Measurements from ENCODE around the gene SMIM41.
A peak's percentile ranks its signal among the peaks of the same experiment; 100 is the strongest.

Gene SMIM41

DNA sequence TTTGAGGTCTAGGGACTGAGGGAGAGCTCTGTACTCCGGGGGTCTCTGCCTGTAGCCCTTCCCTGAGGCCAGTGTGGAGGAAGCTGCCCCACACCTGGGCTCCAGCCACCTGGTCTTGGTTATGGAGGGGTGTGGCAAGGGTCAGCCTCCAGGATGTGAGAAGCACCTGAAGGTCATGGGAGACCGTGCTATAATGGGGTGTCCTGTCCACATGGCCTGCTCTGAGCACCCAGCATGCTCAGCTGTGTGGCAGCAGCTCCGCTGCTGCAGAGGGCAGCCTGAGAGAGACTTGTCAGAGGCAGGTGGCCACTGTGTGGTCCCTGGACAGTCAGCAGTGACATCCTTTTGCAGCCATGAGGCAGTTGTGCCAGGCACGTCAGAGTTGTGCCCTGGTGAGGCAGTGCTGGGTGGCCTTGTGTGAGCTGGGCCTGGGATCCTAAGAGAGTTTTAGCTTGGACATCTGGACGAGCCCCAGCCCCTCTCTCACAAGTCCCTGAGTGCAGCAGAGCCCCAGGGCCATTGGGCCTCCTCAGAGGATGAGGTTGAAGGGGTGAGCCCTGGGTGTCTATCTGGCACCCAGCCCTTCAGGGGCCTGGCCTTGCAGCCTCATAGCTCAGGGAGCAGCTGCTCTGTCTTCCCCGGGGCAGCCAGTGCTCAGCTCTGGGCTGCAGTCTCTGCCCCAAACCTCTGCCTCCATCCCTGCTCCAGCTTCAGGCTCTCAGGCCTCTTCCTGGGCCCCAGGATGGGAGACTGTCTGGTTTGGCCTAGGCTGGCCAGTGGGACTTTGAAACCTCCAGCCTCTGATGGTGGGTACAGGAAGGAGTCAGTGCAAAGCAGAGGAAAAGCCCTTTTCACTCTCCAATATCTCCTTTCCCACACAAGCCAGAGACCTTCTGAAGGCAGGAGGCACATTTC lies 17.1 kb upstream of the SMIM41 start:
- no peaks in the 10 kb centered on the region for H3K4me1 ChIP-seq (ENCODE audit: control insufficient read depth in 1 of 2, insufficient read depth in 2 of 2, low read length in 2 of 2)
- H4K8ac ChIP-seq (ENCODE audit: low read depth, low read length) = no peak overlapping the region
- no peak overlapping the region for H4K12ac ChIP-seq (ENCODE audit: low read depth, low read length)
- no peak overlapping the region for H3K23ac ChIP-seq (ENCODE audit: low read length)
- H3K4me3 ChIP-seq (ENCODE audit: low read depth, low read length) = no peak overlapping the region
- no CpG with 5 or more reads among the region's 6 CpGs for WGBS (ENCODE audit: extremely low coverage, insufficient coverage, insufficient read length)
- H2BK12ac ChIP-seq (ENCODE audit: low read length) = no peak overlapping the region
- H2AFZ ChIP-seq (ENCODE audit: insufficient read depth, low read length, poor library complexity) = no peak overlapping the region
- H3K14ac ChIP-seq (ENCODE audit: low read length) = no peak overlapping the region
- H2AK5ac ChIP-seq (ENCODE audit: low read length) = no peak overlapping the region
- no peak overlapping the region for H3K9ac ChIP-seq (ENCODE audit: low read length)
- no peaks in the 10 kb centered on the region for H3K79me1 ChIP-seq (ENCODE audit: low read length)
- no peaks in the 10 kb centered on the region for H3K79me2 ChIP-seq (ENCODE audit: control insufficient read depth, insufficient read depth, low read length, poor library complexity)
- H3K18ac ChIP-seq (ENCODE audit: low read length) = no peak overlapping the region
- H3K36me3 ChIP-seq (ENCODE audit: control insufficient read depth in 1 of 2, insufficient read depth in 2 of 2, low read length in 2 of 2) = peaks cover 5 to 7% of the 10 kb centered on the region in 2 experiments
- H4K91ac ChIP-seq (ENCODE audit: low read depth, low read length) = no peak overlapping the region
- H3K9me3 ChIP-seq (ENCODE audit: insufficient read depth, low read depth, low read length) = no peaks in the 10 kb centered on the region
- no peak overlapping the region for H3K27ac ChIP-seq (ENCODE audit: low read depth, low read length)
- H3K27me3 ChIP-seq (ENCODE audit: insufficient read depth, low read length) = no peaks in the 10 kb centered on the region
- H3K4me2 ChIP-seq (ENCODE audit: low read length) = no peak overlapping the region
- no peak overlapping the region for H3K4ac ChIP-seq (ENCODE audit: low read depth, low read length)
- H2BK120ac ChIP-seq (ENCODE audit: insufficient read depth, low read length, poor library complexity) = no peak overlapping the region
- DNase-seq = no peak
- no peak overlapping the region for H2BK5ac ChIP-seq (ENCODE audit: low read depth, low read length, poor library complexity)

DNA sequence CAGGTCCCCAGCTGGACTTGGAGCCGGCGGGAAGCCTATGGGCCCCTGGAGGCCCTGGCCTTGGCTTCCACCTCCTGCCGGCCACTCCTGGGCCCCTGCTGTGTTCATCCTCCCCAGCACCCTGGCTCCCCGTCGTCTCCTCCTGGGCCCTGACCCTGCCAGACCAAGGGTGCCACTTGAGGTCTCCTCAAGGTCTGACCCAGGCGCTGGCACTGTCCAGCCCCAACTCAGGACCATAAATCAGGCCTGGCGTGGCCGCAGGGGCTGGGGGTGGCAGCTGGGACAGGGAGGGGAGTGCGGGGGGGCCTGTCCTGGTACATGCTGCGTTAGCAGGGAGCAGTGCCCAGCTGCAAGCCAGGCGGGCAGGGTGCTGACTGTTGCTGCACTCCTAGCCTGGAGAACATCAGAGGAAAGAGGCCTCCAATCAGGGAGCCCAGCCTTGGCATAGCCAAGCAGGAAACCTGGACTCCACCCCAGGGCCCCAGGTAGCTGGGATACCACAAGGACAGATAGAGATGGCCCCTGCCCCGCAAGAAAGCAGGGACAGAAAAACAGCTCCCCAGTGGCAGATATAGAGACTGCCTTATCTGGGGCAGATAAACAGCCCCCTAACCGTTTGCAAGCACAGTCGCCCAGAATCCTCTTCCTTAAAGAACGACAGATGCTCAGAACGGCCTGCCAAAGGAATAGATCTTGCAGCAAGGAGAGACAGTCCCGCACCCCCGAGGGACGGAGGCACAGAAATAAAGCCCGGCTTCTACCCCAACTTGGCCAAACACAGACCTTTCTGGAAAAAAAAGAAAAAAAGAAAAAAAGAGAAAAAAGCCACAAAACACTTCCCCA lies 16.2 kb upstream of the SMIM41 start:
- Histone ChIP-seq H3K9ac (ENCODE audit: low read length) (no peak overlapping the region), H3K27me3 (ENCODE audit: insufficient read depth, low read length) (no peaks in the 10 kb centered on the region), H3K79me1 (ENCODE audit: low read length) (no peaks in the 10 kb centered on the region), H3K9me3 (ENCODE audit: insufficient read depth, low read depth, low read length) (no peaks in the 10 kb centered on the region), H3K27ac (ENCODE audit: low read depth, low read length) (no peak overlapping the region), H3K79me2 (ENCODE audit: control insufficient read depth, insufficient read depth, low read length, poor library complexity) (no peaks in the 10 kb centered on the region), H3K36me3 (ENCODE audit: control insufficient read depth in 1 of 2, insufficient read depth in 2 of 2, low read length in 2 of 2) (peaks cover 3 to 4% of the 10 kb centered on the region in 2 experiments), H3K18ac (ENCODE audit: low read length) (no peak overlapping the region), H3K4ac (ENCODE audit: low read depth, low read length) (no peak overlapping the region), H4K91ac (ENCODE audit: low read depth, low read length) (no peak overlapping the region), H3K4me2 (ENCODE audit: low read length) (no peak overlapping the region), H2BK120ac (ENCODE audit: insufficient read depth, low read length, poor library complexity) (no peak overlapping the region), H2BK5ac (ENCODE audit: low read depth, low read length, poor library complexity) (no peak overlapping the region), H3K14ac (ENCODE audit: low read length) (no peak overlapping the region), H2AFZ (ENCODE audit: insufficient read depth, low read length, poor library complexity) (no peak overlapping the region), H3K4me3 (ENCODE audit: low read depth, low read length) (no peak overlapping the region), H3K4me1 (ENCODE audit: control insufficient read depth in 1 of 2, insufficient read depth in 2 of 2, low read length in 2 of 2) (no peaks in the 10 kb centered on the region), H2AK5ac (ENCODE audit: low read length) (no peak overlapping the region), H3K23ac (ENCODE audit: low read length) (no peak overlapping the region), H4K12ac (ENCODE audit: low read depth, low read length) (no peak overlapping the region), H2BK12ac (ENCODE audit: low read length) (no peak overlapping the region), H4K8ac (ENCODE audit: low read depth, low read length) (no peak overlapping the region)
- no CpG with 5 or more reads among the region's 20 CpGs for WGBS (ENCODE audit: extremely low coverage, insufficient coverage, insufficient read length)
- DNase-seq = no peak

GRCh38 chr12:52063981-52064649 lies 15.4 kb upstream of the SMIM41 start:
- no peak overlapping the region for H3K27ac ChIP-seq (ENCODE audit: low read depth, low read length)
- no peak overlapping the region for H3K4me2 ChIP-seq (ENCODE audit: low read length)
- no peak overlapping the region for H3K23ac ChIP-seq (ENCODE audit: low read length)
- no peak overlapping the region for H4K91ac ChIP-seq (ENCODE audit: low read depth, low read length)
- H3K9ac ChIP-seq (ENCODE audit: low read length) = no peak overlapping the region
- no peak overlapping the region for H2BK12ac ChIP-seq (ENCODE audit: low read length)
- peaks cover 0 to 1% of the 10 kb centered on the region in 2 experiments for H3K4me1 ChIP-seq (ENCODE audit: control insufficient read depth in 1 of 2, insufficient read depth in 2 of 2, low read length in 2 of 2)
- H3K14ac ChIP-seq (ENCODE audit: low read length) = no peak overlapping the region
- H3K4me3 ChIP-seq (ENCODE audit: low read depth, low read length) = no peak overlapping the region
- WGBS (ENCODE audit: extremely low coverage, insufficient coverage, insufficient read length) = no CpG with 5 or more reads among the region's 12 CpGs
- no peaks in the 10 kb centered on the region for H3K27me3 ChIP-seq (ENCODE audit: insufficient read depth, low read length)
- no peak overlapping the region for H2BK120ac ChIP-seq (ENCODE audit: insufficient read depth, low read length, poor library complexity)
- peak in 1 of 2 donors; percentile 22 for DNase-seq
- no peaks in the 10 kb centered on the region for H3K79me1 ChIP-seq (ENCODE audit: low read length)
- H2BK5ac ChIP-seq (ENCODE audit: low read depth, low read length, poor library complexity) = no peak overlapping the region
- H3K36me3 ChIP-seq (ENCODE audit: control insufficient read depth in 1 of 2, insufficient read depth in 2 of 2, low read length in 2 of 2) = peaks cover 0 to under 1% of the 10 kb centered on the region in 2 experiments
- no peak overlapping the region for H3K18ac ChIP-seq (ENCODE audit: low read length)
- H3K9me3 ChIP-seq (ENCODE audit: insufficient read depth, low read depth, low read length) = no peaks in the 10 kb centered on the region
- H4K12ac ChIP-seq (ENCODE audit: low read depth, low read length) = no peak overlapping the region
- H2AK5ac ChIP-seq (ENCODE audit: low read length) = no peak overlapping the region
- H3K79me2 ChIP-seq (ENCODE audit: control insufficient read depth, insufficient read depth, low read length, poor library complexity) = no peaks in the 10 kb centered on the region
- H3K4ac ChIP-seq (ENCODE audit: low read depth, low read length) = no peak overlapping the region
- no peak overlapping the region for H4K8ac ChIP-seq (ENCODE audit: low read depth, low read length)
- H2AFZ ChIP-seq (ENCODE audit: insufficient read depth, low read length, poor library complexity) = no peak overlapping the region

DNA sequence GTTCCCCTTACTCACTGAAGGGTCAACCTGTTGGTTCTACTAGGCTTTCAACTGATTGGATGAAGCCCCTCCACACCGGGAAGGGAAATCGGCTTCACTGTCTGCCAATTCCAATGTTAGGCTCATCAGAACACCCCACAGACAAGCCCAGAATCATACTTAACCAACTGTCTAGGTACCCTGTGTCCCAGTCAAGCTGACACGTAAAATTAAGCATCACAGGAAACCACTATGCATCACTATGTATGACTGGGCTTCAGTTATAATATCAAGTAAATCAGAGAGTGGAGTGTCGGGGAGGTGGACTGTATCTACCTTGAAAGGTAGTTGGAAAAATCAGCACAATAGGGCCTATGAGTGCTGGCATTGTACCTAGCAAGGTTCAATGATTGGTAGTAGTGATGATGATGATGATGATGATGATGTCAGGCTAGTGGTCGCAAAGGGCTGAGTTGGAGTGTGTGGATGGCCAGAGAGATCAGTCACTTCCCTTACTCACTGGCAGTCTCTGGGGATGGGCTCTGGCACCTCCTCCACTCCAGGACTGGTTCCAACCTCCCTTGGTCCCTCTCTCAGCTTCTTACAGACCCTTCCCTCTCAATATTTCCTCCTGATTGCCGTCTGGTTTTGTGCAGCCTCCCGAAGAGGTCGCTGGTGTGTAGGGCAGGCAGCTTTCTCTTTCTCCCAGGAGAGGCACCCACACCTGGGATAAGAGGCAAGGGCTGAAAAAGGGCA lies 13.0 kb upstream of the SMIM41 start:
- Histone ChIP-seq H2BK12ac (ENCODE audit: low read length) (no peak overlapping the region), H3K79me1 (ENCODE audit: low read length) (peaks cover 6% of the 10 kb centered on the region), H3K4me2 (ENCODE audit: low read length) (no peak overlapping the region), H3K18ac (ENCODE audit: low read length) (no peak overlapping the region), H2BK5ac (ENCODE audit: low read depth, low read length, poor library complexity) (no peak overlapping the region), H3K14ac (ENCODE audit: low read length) (no peak overlapping the region), H3K27me3 (ENCODE audit: insufficient read depth, low read length) (no peaks in the 10 kb centered on the region), H3K9ac (ENCODE audit: low read length) (no peak overlapping the region), H2AK5ac (ENCODE audit: low read length) (no peak overlapping the region), H4K91ac (ENCODE audit: low read depth, low read length) (no peak overlapping the region), H3K36me3 (ENCODE audit: control insufficient read depth in 1 of 2, insufficient read depth in 2 of 2, low read length in 2 of 2) (no peaks in the 10 kb centered on the region), H3K23ac (ENCODE audit: low read length) (no peak overlapping the region), H3K4me1 (ENCODE audit: control insufficient read depth in 1 of 2, insufficient read depth in 2 of 2, low read length in 2 of 2) (peaks cover 2 to 10% of the 10 kb centered on the region in 2 experiments), H3K27ac (ENCODE audit: low read depth, low read length) (no peak overlapping the region), H4K8ac (ENCODE audit: low read depth, low read length) (no peak overlapping the region), H3K79me2 (ENCODE audit: control insufficient read depth, insufficient read depth, low read length, poor library complexity) (peaks cover 11% of the 10 kb centered on the region), H2BK120ac (ENCODE audit: insufficient read depth, low read length, poor library complexity) (no peak overlapping the region), H3K4ac (ENCODE audit: low read depth, low read length) (no peak overlapping the region), H2AFZ (ENCODE audit: insufficient read depth, low read length, poor library complexity) (no peak overlapping the region), H3K4me3 (ENCODE audit: low read depth, low read length) (no peak overlapping the region), H4K12ac (ENCODE audit: low read depth, low read length) (no peak overlapping the region), H3K9me3 (ENCODE audit: insufficient read depth, low read depth, low read length) (no peaks in the 10 kb centered on the region)
- WGBS (ENCODE audit: extremely low coverage, insufficient coverage, insufficient read length) = no CpG with 5 or more reads among the region's 8 CpGs
- no peak for DNase-seq

All from trophoblast cell (in vitro differentiated cells and primary cell).